A204.1 (cell line): Measurements from ENCODE around the gene RPS6KA2.
"Not testable (repeated sequence)": the region's sequence is repeated elsewhere in the genome, so short reads cannot be mapped to it uniquely, and the experiment has no call there.

Source experiments
- FAIRE-seq: peaks from 2 replicates; lab custom pipeline; 2012; peaks lifted over from hg19 to GRCh38; lab: Jason Lieb, UNC

Gene RPS6KA2

GRCh38 chr6:166362427-166362826 is 264.6 kb downstream of the RPS6KA2 start:
- not testable (repeated sequence) for FAIRE-seq

GRCh38 chr6:166361077-166361429 is 266.0 kb downstream of the RPS6KA2 start:
- no peak for FAIRE-seq

- no peak for FAIRE-seq
Measured at GRCh38 chr6:166360243-166361076, 266.6 kb downstream of the RPS6KA2 start.
